ENCODE results near the gene AUH.

The AUH gene

DNA sequence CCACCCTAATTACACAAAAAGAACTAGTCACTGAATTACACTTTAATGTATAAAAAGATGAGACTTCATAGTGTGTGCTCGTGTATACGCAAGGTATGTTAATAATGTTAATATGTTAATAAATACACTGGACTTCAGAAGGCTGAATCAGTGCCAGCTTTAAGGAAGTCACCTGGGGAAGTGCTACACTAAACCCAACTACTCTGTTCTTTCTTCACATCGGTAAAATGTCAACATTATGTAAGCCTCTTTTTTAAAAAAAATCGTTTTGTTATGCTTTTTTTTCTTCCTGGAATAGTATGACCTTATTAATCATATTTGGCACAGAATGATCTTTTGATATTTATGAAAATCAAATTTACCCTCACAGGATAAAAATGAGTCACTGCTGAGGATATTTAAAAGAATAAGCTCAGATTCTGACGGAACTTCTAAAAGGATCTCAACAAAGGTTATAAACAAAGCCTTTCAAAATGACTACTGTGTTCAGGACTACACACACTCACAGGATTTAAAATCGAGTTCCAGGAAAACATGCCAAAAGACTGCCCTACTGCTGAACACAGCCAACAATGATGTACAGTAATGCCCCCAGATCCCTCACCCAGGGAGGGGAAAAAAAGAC, 75.9 kb downstream of the AUH start:
- no peak for DNase-seq

- no peak for DNase-seq
Measured at GRCh38 chr9:91282292-91282691, 79.4 kb downstream of the AUH start.

GRCh38 chr9:91279296-91280204, 82.2 kb downstream of the AUH start:
- DNase-seq, result no peak

- no peak for DNase-seq
Measured at GRCh38 chr9:91276513-91276912, 85.2 kb downstream of the AUH start.

- no peak for DNase-seq
Measured at GRCh38 chr9:91275655-91276054, 86.1 kb downstream of the AUH start.

DNA sequence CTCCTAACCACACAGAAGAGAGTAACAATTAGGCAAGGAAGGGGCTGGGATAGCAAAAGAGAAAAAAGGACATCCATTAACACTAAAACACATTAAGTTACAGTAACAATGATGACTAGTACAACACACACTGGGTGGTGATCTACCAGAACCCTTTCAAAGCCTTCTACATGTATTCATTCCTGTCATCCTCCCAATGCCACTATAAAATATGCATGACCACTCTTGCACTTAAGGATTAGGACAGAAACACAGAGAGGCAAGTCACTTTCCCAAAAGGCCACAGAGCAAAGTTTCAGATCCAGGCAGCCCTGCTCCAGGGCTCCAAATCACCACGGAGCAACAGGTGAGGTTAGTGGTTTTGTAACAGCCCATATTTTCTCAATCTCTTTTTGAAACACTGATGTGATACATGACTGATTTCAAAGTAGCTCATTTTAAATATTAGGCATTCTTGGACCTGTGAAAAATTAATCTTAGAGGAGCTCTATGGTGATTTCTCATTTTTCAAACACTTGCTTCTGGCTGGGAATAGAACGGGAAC, 86.7 kb downstream of the AUH start:
- DNase-seq, result no peak

DNA sequence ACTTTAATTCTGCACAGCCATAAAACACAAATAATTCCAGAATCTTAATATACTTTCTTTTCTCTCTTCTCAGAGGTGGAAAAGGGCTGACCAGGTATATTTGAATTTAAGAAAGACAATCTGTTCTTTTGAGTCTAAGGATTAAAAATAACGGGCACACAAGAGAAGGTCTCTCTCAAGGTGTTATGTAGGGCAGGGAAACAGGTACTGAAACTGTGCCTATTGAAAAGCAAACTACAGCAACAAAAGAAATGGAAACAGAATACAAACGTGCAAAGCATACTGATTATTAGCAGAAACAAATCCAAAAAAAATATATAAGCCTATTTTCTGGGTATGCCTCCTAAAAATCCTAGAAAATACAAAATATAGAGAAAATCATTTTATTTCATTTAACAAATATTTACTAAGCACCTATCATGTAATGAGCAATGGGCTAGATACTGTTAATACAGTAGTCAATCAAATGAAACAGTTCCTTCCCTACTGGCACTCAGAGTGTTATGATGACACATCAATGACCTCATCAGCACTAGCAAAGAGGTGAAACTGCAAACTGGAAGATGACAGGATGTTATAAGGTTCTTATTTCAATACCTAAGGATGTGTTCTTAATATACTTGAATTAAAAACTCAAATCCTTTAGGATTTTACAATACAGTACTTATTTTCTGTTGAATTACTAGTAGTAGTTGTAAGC, 87.7 kb downstream of the AUH start:
- DNase-seq, result no peak

DNA sequence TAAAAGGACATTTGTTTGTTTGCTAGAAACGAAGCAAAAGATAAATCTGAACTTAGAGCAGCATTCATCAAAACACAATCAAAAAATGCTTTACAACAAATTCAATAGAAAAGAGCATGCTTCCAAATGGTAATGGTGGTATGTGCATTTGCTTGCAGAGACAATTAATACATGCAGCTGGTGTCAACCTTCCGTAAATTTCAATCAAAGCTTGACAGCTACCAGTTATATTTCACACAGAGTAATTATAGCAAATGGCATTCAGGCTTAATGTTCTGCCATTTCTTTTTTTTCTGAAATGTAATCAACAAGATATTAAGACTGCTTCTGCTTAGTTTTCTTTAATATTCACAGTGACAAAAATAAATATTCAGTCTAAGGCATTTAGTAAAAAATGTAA, 90.6 kb downstream of the AUH start:
- DNase-seq, result no peak

DNA sequence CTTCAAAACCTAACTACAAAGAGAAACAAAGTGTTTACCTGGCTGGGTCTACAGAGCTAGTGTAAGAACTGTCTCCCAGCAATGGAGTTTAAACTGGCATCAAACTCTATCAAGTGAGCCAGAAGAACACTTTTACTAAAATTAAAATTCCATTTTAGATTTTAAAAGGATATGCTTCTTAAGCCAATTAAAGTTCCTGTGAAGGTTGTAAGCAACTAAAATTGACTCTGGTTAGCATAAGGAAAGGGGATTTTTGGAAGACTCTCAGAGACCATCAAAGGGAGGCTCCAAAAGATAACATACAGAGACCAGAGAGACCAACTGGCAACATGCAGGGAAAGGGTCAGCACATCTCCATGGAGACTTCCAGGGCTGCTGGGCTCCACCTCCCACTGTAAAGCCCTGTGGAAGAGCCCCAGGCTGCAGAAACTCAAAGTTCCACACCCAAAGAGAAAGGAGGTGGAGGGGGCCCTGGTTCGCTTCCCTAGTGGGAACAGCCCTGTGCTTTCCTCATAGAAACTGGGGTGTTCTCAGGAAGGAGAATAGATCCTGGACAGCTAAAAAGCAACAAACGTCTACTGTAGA, 91.7 kb downstream of the AUH start:
- no peak for DNase-seq

GRCh38 chr9:91266448-91266847, 95.3 kb downstream of the AUH start:
- no peak for DNase-seq

DNA sequence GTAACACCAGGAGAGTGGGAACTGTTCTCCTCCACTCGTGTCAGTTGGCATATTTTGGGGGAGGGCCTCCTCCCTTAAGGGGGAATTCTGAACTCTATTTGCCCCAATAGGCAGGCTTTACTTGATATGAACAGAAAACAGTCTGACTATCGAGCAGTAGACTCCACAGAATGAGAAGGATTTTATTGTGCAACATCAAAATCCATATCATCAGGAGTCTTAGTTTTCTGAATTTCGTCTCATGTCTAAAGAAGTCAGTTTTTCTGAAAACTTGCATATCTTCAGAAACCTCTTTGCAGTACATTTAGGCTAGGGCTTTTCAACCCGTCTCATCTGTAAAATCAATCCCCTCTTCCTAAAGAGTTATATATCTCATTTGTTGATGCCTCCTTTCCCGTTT, 96.2 kb downstream of the AUH start:
- DNase-seq, result no peak

DNA sequence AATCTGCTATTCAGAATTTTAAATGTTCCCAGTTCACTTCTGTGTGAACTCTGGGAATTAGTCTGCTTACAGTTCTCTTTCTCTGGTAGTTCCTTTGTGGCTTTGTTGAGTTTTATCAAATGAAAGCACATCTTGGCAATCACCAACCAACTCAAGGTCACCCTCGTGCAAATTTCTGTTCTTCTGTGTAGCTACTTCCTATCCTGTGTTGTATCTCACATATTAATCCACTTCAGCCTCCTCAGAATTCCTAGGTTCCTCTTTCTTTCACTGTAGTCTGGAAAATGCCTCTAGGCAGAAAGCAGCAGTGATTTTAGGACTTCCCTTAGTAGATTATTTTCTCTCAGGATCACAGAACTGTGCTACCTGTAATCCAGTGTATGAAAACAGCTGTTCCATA, 100.3 kb downstream of the AUH start:
- DNase-seq, result no peak

GRCh38 chr9:91259162-91259561, 102.6 kb downstream of the AUH start:
- DNase-seq, result no peak

- DNase-seq, result no peak
Measured at GRCh38 chr9:91258451-91258850, 103.3 kb downstream of the AUH start.

DNA sequence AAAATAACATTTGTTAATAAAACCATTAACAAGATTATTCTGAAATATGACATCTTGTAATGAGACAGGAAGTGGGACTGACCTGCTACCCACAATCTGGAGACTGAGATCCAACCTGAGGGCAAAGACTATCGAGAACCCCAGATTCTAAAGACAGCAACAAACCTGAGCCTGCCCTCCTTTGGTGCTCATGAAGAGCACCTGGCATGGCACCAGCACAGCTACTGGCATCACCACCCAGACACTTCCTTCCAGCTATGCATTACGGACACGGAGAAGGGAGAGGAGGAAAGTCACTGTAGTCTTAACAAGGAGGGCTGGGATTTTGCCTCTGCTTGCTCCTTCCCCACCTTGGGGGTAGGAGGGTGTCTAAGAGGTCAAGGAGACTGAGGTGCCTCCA, 105.5 kb downstream of the AUH start:
- DNase-seq, result no peak

- DNase-seq, result no peak
Measured at GRCh38 chr9:91255327-91255726, 106.4 kb downstream of the AUH start.

- DNase-seq, result no peak
Measured at GRCh38 chr9:91253488-91253887, 108.2 kb downstream of the AUH start.

GRCh38 chr9:91248707-91249106, 113.0 kb downstream of the AUH start:
- no peak for DNase-seq

DNA sequence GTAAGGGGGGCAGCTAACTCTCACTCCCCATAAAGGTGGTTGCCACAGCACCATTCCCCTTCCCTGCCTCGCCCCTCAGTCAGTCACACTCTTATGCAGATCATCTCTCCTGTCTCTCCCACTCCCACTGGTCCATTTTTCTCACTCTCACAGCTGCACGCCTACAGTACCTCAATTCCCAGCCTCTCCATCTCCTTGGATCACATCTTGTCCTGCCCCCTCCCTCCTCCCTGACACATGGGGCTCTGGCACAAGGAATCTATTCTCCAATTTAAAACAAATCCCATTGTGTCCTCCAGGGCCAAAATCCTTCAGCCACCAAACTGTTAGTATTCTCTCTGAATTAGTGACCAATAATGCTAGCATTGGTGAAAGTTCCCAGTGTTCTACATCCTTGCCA, 114.4 kb downstream of the AUH start:
- no peak for DNase-seq

DNA sequence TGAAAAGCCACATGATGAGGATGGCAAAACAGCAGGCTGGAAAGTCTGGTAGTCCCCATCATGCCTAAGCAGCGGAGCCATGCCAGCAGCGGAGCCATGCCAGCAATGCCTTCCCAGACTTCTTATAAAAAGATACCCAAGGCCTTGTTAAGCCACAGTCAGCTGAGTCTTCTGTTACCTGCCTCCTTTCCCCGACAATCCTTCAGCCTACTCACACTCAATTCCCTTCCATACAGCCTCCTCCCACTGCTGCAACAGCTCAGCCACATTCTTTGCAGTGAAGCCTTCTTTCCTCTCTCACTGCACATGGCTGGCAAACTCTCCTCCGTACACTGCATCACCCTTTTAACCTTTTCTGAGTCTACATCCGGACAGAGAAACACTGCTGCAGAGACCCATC, 114.9 kb downstream of the AUH start:
- DNase-seq, result no peak

DNA sequence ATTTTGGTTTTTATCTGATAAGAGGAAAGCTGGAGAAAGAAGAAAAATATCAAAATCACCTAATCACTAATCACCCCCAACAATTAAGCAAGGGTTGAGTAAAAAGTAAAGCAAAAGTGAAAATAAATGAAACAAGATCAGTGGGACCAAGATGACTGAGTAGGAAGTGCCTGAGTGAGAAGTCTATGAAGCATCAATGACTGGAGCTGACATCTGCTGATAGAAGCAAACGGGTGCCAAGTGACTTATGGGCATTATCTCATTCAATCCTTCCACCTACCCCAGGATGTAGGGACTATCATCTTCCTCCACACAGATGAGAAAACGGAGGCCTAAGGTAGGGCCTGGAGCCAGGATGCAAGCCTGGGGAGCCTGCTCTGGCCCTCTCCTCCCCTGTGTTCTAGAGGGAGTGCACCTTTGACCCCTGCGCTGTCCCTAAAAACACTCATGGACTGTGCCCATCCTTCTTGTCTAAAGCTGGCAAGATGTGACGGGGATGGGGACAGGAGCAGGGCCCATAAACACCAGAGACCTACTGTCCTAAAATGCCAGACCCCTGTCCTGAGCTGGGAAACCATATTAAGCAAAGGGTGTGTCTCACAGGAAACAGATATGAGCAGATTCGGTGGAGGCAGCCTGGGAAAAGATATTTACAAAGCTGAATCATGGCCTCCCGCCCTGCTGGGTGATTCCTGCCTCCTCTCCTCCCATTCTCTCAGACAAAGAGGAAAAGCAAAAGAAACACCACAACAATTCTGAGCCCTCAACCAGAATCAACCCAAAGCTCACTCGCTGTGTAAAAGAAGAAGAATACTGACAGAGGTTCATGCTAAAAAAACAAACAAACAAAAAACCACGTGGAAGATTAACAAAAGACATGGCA, 116.0 kb downstream of the AUH start:
- DNase-seq, result no peak

GRCh38 chr9:91243029-91243428, 118.7 kb downstream of the AUH start:
- DNase-seq, result no peak

All from NCI-H1417 treated with DMSO at 0.1 percent for 48 hours (cell line).